Activated naive CD4-positive, alpha-beta T cell treated with anti-CD3 and anti-CD28 coated beads, Interleukin-2, amount 10 ng/mL, durations not matched to agents 5 hours and 36 hours (primary cell): ENCODE results near the gene CYS1. TPM values are rescaled to one million over a fixed set of nuclear protein-coding genes. Genes with fewer than 3 reads are reported as not detected.

Source experiments
- total RNA-seq, 2 experiments: library from RNA; stranded (reverse); gene quantifications; one replicate each; pipeline ENCODE4 v1.2.3, GENCODE V29; 2021

CYS1 gene, protein sequence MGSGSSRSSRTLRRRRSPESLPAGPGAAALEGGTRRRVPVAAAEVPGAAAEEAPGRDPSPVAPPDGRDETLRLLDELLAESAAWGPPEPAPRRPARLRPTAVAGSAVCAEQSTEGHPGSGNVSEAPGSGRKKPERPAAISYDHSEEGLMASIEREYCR
- under 1 TPM; 0.28 to 0.55 TPM for total RNA-seq

DNA sequence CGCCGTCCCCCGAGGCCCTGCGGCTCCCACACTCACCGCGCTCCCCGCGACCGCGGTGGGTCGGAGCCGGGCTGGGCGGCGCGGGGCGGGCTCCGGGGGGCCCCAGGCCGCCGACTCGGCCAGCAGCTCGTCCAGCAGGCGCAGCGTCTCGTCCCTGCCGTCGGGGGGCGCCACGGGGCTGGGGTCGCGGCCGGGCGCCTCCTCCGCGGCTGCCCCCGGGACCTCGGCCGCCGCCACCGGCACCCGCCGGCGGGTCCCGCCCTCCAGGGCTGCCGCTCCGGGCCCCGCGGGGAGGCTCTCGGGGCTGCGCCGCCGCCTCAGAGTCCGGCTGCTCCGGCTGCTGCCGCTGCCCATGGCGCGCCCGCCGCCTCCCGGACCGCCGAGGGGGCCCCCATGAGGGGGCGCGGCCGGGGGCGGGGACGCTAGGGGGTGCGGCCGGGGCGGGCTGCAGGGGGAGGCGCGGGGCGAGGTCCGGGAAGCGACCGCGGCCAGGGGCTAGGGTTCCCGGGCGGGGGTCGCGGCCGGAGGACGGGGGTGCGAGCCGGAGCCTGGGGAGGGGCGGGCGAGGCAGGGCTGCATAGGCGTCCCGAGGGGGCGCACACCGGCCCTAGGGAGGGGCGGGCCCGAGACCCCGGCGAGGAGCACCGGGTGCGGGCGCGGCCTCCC, at the start of gene CYS1:
CYS1 (minus strand) TSS at position 542 of the 666 bp plus-strand sequence; CDS start at position 354, 188 bp downstream.

DNA sequence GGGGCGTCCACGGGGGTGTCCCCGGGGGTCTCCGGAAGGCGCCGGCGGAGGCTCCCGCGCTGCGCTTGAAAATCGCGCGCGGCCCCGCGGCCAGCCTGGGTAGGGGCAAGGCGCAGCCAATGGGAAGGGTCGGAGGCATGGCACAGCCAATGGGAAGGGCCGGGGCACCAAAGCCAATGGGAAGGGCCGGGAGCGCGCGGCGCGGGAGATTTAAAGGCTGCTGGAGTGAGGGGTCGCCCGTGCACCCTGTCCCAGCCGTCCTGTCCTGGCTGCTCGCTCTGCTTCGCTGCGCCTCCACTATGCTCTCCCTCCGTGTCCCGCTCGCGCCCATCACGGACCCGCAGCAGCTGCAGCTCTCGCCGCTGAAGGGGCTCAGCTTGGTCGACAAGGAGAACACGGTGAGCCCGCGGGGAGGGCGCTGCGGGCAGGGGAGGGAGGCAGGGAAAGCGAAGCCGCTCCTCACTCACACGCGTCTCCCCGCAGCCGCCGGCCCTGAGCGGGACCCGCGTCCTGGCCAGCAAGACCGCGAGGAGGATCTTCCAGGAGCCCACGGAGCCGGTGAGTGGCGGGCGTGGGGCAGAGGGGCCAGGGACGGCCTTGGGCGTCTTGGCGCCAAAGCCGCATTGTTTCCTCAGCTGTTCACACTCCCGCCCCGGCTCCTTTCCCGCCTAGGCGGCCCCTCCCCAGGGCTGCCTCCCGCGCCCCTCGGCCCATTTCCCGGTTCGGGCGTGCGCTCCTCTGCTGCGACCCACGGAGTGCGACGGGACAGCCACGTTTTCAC, 42.5 kb upstream of the CYS1 start, which contains the start of gene RRM2:
RRM2 (plus strand) TSS at position 240 of the 781 bp plus-strand sequence; CDS start at position 300, 60 bp downstream.

DNA sequence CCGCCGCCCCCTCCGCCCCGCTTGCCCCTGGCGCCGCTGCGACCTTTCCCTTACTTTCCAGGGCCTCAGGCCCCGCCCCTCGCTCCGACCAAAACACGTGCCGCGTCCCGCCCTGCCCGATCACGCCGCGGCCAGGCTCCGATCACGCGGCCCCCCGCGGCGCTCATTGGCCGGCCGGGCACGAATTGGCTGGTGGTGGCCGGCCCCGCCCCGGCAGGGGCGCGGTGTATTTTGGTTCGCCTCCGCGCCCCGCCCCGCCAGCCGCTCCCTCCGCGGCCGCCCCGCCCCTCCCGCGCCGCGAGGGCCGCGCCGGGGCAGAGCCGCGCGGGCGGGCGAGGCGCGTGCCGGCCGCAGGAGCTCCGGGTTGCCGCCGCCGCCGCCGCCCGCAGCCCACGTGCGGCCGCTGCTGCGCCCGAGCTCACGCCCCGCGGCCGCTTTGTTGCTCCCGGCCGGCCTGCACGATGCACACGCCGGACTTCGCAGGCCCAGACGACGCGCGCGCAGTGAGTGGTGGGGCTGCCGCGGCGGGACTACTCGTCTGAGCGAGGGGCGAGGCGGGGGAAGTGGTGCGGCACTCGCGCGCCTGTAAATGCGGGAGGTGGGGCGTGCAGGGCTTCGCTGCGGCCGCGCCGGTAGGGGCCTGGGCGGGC, 36.8 kb downstream of the CYS1 start, which contains the start of gene KLF11:
KLF11 (plus strand) TSS at position 295 of the 650 bp plus-strand sequence; CDS start at position 462, 167 bp downstream.

Other genes starting within 250 kb of the CYS1 start
- gene TAF1B, start 236.9 kb downstream of the CYS1 start, total RNA-seq = 10 to 100 TPM; 36.8 to 39.5 TPM
- under 1 TPM; 0.36 to 0.48 TPM for gene GRHL1, start 128.7 kb downstream of the CYS1 start, total RNA-seq
- 1 to 10 TPM; 8.9 to 9.2 TPM for gene KLF11, start 36.9 kb downstream of the CYS1 start, total RNA-seq
- 100 to 1,000 TPM; 332 to 342 TPM for gene RRM2, start 42.3 kb upstream of the CYS1 start, total RNA-seq
- gene HPCAL1, start 222.5 kb upstream of the CYS1 start, total RNA-seq = 10 to 100 TPM; 74.1 to 77.8 TPM